Kidney capillary endothelial cell (primary cell): ENCODE data around the gene TMEM117.

ENCODE experiments used
- DNase-seq: peaks from one replicate; pipeline ENCODE4 v3.0.0-alpha.2; 2018; ENCODE audit warnings: low spot score

TMEM117 gene

DNA sequence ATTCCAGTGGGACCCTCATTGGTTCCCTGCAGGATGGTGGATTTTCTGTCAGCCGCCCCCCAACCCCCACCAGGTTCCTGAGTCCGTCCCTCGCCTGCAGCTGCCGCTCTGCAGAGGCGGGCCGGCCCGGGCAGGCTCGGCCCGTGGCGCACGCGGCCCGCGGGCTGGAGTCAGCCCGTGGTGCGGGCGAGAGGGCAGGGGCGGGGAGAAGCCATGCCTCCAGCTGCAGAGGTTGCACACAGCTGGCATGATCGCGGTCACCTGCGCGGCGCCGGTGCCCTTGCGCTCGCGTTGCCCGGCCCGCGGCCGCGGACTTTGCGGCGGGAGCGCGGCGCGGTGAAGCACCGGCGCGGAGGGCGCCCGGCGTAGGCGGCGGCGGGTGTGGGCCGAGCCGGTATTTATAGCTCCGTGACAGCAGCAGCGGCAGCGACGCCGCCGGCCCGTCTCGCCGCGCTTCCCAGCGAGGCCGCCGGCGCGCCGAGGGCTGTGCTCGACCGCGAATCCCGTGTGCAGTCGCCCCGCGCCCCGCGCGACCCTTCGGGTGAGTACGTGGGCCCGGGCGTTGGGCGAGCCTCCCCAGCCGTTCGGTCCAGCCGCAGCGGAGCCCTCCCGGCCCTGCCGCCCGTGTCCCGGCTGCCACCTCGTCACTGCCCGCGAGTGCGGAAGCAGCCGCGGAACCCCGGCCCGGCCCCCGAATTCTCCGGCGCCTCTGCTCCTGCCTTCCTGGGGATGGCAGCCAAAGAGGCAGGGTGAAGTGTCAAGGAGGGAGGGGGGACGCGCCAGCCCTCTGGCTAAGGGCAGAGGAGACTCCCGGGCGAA, at the start of gene TMEM117:
Gene TMEM117, plus strand, starts transcription at position 426 of the 819 bp plus-strand sequence.
- DNase-seq, result peak; percentile 60

DNA sequence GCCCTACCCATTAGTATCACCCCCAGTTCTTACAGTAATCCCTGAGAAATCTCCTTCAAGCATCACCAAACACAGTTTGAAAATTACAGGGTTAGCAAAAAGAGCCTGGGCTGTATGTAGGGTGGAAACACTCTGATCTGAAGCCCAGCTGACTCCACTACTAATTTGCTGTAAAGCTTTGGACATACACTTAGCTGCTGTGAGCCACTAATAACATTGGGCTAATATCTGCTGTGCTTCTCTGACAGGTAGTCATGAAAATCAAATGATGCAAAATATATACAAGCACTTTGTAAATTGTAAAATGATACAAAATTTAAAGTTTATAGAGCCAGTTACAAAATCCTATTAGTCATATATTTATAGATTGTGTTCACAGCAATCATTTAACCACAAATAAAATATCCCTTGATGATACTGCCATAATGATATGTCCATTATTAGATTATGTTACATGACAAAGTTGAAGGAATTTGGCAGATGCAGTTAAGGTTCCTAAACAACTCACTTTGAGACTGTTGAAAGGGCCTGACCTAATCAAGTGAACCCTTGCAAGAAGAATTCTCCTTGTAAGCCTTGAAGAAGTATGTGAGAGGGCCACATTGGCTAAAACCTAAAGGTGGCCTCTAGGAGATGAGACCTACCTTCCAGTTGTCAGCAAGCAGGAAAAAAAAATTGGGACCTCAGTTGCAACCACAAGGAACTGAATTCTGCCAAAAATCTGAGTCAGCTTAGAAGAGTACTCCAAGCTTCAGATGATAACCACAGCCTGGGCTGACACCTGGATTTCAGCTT, 48.8 kb upstream of the TMEM117 start:
- no peak for DNase-seq

DNA sequence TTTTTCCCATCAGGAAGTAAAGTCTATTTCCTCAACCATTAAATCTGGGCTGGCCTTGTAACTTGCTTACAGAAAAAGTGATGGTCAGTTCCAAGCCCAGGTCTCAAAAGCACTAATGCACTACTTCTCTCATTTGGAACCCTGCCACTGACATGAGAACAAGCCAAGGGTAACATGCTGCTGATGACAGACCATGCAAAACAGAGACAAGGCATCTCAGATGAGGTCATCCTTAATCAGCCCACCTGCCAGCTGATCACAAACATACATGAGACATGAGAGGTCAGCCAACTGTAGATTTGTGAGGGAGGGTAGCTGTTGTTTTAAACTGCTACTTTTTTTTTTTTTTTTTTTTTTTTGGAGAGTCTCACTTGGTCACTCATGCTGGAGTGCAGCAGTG, 45.9 kb upstream of the TMEM117 start:
- no peak for DNase-seq

DNA sequence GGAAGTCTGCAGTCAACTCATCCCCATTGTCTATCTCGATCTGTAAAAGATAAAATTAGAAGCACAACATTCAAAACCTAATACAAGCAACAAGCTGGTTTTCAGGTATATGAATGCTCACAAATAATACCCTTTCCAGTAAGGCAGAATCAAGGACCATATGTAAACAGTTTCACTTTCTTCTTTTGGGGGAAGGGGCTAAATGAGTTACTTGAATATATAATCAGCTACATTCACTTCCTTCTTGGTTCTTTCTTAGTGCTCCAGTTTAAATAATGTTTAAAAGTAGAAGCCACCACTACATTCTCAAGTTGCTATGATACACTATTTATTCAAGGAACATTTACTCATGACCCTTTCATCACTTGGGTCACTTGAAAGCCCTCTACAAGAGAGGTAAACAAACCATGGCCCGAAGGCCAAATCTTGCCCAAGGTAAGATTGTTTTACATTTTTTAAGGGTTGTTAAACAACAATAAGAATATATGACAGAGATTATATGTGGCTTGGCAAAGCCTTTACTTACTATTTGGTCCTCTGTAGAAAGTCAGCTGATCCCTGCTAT, 40.1 kb upstream of the TMEM117 start:
- no peak for DNase-seq

DNA sequence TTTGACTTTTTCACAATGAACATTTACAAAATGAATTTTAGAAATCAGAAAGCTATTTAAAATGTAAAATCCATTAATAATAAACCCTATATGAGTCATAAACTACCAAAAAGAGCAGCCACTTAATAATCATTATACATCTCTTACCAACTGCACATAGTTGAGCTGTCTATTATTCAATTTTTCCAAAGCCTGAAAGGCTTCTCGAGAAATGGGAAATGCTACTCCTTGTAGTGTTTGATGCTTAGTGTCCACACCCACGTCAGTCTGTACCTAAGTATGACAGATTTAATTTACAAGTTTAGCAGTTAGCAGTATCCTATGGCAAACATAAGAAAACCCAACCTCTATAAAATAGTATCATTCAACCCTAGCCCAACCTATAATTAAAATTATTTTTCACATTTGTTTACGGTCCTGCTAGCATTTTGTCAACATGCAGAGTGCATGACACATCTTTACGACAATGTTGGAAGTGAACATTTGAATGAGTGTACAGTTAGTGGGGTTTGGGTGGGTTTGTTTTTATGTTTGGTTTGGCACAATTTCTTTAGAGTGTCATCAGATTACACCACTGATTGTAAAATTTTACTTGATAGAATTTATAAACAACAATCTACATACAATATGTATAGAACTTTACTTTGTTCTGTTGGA, 38.2 kb upstream of the TMEM117 start:
- no peak for DNase-seq

DNA sequence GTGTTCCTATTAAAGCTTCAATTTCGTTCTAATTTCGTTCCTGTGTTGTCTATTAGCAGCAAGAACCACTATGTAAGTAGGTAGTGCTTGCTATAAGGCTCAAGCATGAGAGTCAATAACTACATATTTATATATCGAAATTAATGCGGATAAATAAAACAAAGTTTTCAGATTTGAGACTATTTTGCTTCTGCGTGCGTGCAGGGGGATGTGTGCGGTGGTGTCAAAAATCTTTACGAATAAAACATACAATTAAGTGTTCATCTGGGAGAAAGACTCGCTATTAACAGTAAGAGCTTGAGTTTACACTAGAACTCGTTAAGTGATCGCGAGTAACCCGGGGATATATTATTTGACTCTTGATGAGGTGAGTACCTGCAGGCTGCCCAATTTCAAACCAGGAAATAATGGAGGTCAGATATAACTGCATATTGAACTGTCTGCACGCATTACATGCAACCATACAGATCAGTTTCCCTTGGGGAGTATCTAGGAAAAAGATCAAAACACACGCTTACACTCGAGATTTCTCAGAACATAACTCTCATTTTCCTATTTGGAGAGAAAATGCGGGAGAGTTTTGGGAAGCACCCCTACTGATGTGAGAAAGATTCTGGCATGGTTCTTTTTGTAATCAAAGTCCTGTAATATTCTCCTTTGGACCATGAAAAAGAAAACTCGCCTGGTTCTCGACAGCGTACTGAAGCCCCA, 30.6 kb upstream of the TMEM117 start:
- DNase-seq, result peak; percentile 33

DNA sequence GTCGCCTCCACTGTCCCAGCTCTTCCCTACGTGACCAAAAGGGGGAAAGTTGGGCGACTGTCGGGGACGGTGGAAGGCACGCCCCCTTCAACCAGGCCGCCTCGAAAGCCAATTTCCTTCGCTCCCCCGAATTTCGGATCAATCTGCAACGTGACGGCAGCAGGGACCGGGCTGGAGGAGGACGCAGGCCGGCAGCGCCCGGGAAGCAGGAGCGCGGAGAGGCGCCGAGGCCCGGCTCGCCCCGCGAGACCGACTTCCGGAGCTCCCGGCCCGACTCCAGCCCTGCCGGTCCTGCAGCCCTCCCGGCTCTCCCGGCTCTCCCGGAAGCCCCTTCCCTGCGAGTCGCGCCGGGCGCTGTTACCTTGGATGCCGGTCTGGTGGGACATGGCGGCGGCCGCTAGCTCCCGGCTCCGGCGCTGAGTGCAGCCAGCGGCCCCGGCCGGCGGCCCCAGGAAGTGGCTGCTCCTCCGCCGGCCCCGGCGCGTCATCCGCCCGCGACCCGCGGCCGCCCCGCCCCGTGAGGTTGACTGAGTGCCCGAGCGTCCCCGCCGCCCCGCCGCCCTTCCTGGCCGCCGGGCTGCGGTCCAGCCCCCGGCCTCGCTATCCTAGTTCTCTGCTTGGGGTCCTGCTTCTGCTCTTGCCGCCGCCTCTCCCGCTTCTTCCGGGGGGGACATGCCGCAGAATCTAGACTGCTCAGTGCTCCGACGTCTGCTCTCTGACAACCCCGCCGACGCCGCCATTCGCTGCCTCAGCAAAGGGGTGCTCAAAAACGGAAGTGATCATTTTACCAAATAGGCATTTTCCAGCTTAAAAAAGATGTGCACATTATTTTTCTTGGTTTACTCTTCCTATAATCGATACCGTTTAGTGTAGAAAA, 29.8 kb upstream of the TMEM117 start, which contains the start of gene TWF1:
Gene TWF1, minus strand, starts transcription at position 458 of the 877 bp plus-strand sequence. Its CDS starts 72 bp downstream, at position 386.
- DNase-seq, result peak; percentile 59

DNA sequence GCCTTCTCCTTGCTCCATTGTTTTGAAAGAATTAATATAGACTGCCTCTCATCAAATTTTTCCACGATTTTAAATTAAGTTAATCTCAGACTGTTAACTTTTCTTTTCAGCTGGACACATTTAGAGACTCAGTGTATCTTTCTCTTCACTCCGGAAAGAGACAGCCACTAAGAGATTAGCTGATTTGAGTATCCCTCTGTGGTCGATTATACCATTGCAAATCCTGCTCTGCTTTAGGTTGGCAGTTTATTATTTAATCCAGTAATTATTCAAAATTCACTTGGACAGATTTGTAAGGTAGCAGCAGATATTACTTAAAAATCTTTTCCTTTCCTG, 29.2 kb upstream of the TMEM117 start:
- no peak for DNase-seq

DNA sequence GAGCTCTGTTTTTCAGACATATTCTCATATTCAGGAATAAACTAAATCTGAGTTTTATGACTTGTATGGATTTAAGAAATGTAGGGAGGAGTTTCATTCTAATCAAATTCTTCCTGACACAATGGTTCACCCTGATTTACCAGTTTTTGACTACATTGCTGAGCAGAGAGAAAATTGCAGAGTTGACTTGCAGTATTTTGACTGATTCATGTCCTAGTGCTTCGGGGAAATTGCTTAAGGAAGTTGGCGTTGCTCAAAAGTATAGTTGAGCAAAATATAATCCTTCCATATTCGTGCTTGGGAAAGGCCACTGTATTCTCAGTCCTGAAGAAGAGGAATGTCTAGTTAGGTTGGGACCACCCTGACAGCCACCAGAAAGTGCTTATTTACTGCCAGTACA, 28.5 kb upstream of the TMEM117 start:
- no peak for DNase-seq

DNA sequence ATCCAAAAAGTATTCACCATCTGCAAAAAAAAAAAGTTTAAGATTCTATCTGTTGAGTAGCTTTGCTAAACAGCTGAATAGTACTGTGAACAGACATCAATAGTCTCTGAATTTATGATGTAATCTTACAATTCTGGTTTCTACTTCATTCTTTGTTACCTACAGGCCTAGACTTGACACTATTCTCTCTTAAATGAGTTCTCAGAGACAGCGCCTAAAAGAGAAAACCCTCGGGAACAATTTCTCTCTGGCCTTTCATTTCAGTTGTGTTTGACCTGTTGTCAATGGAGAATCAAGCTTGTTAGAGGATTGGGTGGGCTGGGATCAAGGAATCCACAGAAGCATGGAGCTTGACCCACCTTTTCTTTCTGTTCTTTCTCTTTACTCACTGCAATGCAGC, 23.8 kb upstream of the TMEM117 start:
- DNase-seq, result no peak

DNA sequence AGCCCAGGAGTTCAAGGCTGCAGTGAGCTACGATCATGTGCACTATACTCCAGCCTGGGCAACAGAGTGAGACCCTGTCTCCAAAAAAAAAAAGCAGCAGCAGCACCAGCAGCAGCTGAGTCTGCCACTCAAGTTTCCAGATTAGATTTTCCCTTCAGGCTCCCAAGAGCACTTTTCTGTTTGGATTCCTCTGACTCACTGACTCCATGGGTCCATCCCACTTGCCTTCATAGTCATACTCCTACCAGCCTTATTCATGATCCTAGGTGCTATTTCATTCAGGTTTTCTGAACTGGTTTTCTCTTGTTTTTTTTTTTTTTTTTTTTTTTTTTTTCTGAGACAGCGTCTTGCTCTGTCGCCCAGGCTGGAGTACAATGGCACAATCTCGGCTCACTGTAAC, 23.0 kb upstream of the TMEM117 start:
- DNase-seq, result no peak

DNA sequence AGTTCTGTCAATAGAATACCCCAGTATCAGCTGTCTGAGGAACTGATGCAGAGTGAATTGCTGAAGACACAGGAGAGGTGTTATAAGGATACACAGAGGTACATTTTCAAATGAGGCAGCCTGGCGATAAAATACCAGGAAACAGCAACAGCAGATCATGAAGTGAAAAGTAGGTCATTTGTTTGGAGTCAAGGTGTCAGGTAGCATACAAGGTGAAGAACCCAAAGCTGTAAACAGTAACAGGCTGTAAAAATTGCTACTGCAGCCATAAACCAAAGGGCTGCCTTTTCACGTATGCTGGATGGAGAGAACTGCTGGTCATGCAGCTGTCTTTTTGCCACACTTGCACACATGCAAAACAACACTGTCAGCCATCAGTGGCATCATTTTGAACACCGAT, 20.5 kb upstream of the TMEM117 start:
- DNase-seq, result no peak

DNA sequence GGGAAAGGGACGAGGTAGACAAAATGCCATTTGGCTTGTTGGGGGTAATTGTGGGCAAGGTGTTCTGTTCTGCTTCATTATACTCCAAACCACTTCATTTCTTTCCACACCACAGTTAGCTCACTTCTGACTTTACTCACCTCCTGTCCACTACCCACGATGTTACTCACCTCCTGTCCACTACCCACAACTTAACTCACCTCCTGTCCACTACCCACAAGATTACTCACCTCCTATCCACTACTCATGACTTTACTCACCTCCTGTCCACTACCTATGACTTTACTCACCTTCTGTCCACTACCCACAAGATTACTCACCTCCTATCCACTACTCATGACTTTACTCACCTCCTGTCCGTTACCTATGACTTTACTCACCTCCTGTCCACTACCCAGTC, 19.7 kb upstream of the TMEM117 start:
- DNase-seq, result no peak

DNA sequence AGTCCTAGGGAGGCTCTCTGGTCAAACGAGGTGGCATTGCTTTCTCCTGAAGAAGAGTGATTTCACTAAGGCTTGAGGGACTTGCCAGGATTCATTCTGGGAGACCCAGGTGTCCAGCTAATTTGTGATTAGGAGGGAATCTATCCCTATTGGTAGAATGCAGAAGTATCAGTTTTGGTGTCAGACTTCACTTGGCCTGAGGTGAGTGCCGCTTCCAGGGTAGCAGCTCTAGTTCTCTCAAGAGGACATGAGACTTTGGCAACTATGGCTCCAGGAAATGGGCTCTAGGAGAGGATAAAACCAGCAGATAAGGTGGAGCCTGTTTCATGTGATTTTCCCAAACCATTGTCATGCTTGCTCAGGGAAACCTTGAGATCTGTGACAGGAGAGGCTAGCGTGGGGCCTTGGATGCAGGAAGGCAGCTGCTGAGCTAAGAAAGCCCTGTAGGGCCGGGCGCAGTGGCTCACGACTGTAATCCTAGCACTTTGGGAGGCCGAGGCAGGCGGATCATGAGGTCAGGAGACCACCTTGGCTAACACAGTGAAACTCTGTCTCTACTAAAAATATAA, 11.6 kb upstream of the TMEM117 start:
- no peak for DNase-seq

DNA sequence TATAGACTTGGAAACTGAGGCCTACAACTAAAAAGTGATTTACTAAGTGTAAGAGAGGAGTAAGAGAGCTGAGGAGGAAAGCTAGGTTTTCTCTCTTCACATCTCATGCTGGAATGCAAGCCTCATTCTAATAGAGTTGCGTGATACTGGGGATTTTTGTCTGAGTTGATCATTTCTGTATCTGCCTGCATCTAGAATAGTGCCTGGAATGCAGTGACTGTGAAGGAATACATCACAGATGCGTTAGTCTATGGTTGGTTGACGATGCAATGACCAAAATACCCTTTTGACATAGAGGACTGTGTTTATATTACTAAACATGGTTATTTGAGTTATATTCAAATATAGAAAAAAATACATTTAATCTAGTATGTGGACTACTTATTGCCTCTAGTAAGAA, 9.2 kb upstream of the TMEM117 start:
- no peak for DNase-seq

DNA sequence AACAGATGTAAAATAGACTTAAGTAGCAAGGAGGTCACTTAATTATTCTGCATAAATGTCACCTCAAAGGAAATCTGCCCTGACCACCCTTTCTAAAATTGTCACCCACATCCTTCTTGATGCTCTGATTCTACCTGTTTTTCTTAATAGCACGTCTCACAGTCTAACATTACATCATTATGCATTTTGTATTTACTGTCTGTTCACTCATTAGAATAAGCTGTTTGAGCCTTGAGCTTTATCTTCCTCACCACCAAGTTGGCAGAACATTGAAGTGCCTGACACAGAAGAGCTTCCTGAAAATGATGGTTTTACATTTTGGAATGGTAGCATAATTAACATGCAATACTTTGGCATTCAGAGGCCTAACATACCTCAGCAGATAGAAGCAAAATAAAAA, 8.8 kb upstream of the TMEM117 start:
- DNase-seq, result no peak

DNA sequence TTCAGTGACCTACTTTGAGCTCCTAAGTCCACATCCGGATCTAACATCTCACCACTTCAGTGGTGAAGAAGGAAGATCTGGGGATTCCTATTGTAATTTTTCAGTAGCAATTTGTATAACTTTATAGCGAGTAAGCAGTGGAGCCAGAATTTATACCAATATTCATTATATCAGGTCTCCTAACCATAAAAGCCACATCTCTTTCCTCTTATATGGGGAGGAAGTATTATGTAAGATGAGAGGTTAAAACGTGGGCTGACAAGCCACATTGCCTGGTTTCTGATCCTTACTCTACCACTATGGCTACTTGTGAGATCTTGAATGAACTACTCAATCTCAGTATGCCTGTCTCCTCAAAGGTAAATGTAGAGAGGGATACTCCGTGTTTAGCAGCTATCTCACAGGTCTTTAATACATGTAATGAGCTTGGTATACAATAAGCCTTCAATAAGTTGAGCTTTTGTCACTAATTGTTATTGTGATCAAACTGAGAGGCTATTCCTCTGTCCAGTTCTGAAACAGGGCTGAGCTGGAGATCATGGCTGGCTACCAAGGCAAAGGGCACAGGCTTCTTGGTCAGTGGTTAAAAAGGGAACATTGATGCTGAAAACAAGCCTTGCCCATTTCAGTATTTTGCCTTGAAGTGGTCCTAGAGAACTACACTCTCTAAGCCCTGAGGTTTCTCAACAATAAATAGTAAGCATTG, 3.3 kb upstream of the TMEM117 start:
- no peak for DNase-seq

DNA sequence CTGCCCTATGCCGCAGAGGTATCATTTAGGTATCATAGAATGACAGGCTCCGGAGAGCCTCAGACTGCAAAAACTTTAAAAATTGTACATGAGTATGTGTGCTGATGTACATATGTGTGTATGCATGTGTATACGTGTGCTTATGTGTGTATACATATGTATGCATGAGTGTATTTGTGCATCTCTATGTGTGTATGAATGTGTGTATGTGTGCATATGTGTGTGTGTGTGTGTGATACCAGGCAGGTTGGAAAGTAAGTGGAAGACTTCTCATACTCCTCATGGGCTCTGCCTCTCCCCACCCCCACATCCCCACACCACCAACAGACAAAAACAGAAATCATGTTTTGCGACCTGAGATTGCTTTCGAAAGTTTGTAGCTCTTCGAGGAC, 621 bp upstream of the TMEM117 start:
- DNase-seq, result peak; percentile 21

DNA sequence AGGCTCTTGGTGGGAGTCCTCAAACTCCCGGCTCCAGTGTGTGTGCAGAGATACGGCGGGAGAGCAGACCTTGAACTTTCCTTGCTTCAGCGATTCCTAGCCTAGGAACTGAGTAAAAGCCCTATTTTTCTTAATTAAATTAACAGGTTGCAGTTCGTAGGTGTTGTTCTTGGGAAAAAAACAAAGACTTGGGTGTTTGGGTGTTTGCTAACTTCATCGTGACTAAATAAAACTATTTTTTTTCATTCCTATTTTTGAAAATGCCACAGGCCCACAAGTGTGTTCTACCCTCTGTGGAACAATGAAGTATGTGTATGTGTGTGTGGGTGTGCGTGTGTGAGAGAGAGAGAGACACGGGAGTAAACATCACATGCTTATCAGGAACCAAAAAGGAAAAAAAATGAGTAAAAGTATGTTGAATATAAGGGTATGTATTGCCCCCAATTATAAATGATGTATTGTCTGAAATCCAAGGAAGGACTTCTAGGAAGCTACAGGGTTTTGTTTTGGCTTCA, 651 bp downstream of the TMEM117 start:
- peak; percentile 59 for DNase-seq

DNA sequence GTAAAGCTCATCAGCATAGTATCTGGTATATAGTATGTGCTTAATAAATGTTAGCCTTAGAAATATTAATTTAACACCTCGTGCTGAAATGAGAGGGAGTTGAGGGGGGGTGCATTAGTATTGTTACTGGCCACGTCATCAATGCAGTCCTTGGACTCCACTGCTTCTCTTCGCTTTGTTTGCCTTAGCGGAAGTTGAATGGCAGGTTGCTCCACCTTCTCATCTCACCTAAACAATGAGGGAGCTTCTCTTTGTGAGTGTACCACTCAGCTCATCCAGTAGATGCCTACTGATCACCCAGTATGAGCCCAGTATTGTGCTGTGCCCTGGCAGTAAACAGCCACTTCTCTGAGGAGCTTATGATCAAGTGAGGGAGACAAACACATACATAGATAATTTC, 4.5 kb downstream of the TMEM117 start:
- DNase-seq, result no peak
